ENCODE data around the gene BLCAP. TPM values are rescaled to one million over a fixed set of nuclear protein-coding genes. Genes with fewer than 3 reads are reported as not detected.

BLCAP gene
- total RNA-seq, 1 donor from 2014 or later: 44.2 TPM

GRCh38 chr20:37511610-37512275, 15.9 kb downstream of the BLCAP start:
- Mint-ChIP-seq H3K4me1 (peaks cover 6% of the 10 kb centered on the region), H3K27me3 (ENCODE audit: low read depth) (no peaks in the 10 kb centered on the region), H3K4me3 (no peak overlapping the region), H3K36me3 (ENCODE audit: low read depth) (peaks cover 16% of the 10 kb centered on the region), H3K9me3 (no peaks in the 10 kb centered on the region), H3K27ac (ENCODE audit: unreplicated experiment) (no peak overlapping the region)
- no peak for TF ChIP-seq CTCF (conservative IDR thresholded peaks at IDR 0.05)
- no peak for DNase-seq (ENCODE audit: low read depth, low spot score)

- Mint-ChIP-seq H3K27me3 (ENCODE audit: low read depth) (no peaks in the 10 kb centered on the region), H3K36me3 (ENCODE audit: low read depth) (peaks cover 14% of the 10 kb centered on the region), H3K27ac (ENCODE audit: unreplicated experiment) (no peak overlapping the region), H3K9me3 (no peaks in the 10 kb centered on the region), H3K4me1 (no peaks in the 10 kb centered on the region), H3K4me3 (no peak overlapping the region)
- TF ChIP-seq CTCF (conservative IDR thresholded peaks at IDR 0.05): no peak
- DNase-seq (ENCODE audit: low read depth, low spot score): no peak
Measured at GRCh38 chr20:37510226-37510625, 17.4 kb downstream of the BLCAP start.

GRCh38 chr20:37506152-37506725, 21.4 kb downstream of the BLCAP start:
- H3K9me3 Mint-ChIP-seq: no peaks in the 10 kb centered on the region

DNA sequence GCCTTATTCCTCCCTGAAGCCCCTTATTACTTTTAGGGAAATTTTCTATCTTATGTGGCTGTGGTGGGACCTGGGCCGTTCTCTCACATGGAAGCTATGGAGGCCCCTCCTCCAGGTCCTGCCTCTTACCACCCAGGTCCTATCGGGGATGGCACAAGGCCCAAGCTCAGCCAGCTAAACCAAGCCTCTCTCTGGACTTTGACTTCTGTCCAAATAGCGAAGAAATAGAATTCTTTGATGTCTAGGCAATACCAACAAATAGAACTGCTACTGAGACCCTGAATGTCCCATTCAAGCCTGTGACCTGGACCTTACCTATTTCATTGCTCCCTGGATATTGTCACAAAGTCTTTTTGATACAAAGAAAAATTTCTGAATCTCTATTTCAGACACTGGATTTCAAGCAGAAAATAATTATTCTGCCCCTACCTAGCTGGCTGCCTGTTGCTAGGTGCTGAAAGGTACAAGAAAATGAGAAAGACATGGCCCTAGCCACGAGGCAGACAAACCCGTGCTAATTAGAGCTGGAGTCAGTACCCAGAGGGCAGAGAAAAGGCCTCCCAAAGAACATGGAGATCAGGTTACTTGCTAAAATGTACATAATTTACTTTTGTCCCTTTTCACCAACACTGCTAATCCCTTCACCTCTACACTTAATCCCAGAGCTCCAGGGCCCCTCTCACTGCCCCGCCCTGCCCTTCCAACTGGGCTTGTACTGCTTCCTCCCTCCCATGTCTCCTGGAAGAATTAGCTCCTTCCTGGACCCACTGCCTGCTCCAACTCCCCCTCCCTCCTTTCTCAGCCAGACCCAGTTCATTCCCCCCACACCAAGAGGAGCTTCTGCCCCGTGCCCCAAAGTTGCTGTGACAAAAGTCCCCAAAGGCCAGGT, 22.2 kb downstream of the BLCAP start:
- Mint-ChIP-seq H3K27me3 (ENCODE audit: low read depth) (no peaks in the 10 kb centered on the region), H3K4me1 (no peaks in the 10 kb centered on the region), H3K36me3 (ENCODE audit: low read depth) (peaks cover 4% of the 10 kb centered on the region), H3K9me3 (no peaks in the 10 kb centered on the region), H3K27ac (ENCODE audit: unreplicated experiment) (no peak overlapping the region), H3K4me3 (no peak overlapping the region)
- TF ChIP-seq CTCF (conservative IDR thresholded peaks at IDR 0.05): no peak
- no peak for DNase-seq (ENCODE audit: low read depth, low spot score)

More at GRCh38 chr20:37506152-37506725, 21.4 kb downstream of the BLCAP start:
- Mint-ChIP-seq H3K36me3 (ENCODE audit: low read depth) (peaks cover 7% of the 10 kb centered on the region), H3K4me1 (no peaks in the 10 kb centered on the region), H3K27me3 (ENCODE audit: low read depth) (no peaks in the 10 kb centered on the region), H3K27ac (ENCODE audit: unreplicated experiment) (no peak overlapping the region), H3K4me3 (no peak overlapping the region)
- no peak for TF ChIP-seq CTCF (conservative IDR thresholded peaks at IDR 0.05)
- no peak for DNase-seq (ENCODE audit: low read depth, low spot score)

- H3K27me3 Mint-ChIP-seq (ENCODE audit: low read depth): no peaks in the 10 kb centered on the region
- no peaks in the 10 kb centered on the region for H3K9me3 Mint-ChIP-seq
- H3K36me3 Mint-ChIP-seq (ENCODE audit: low read depth): no peaks in the 10 kb centered on the region
- H3K4me3 Mint-ChIP-seq: no peak overlapping the region
- no peak for TF ChIP-seq CTCF (conservative IDR thresholded peaks at IDR 0.05)
- H3K27ac Mint-ChIP-seq (ENCODE audit: unreplicated experiment): no peak overlapping the region
- DNase-seq (ENCODE audit: low read depth, low spot score): no peak
- no peaks in the 10 kb centered on the region for H3K4me1 Mint-ChIP-seq
Measured at GRCh38 chr20:37504404-37505096, 23.1 kb downstream of the BLCAP start.
